ENCODE measurements around the gene NLN. TPM values are rescaled to one million over a fixed set of nuclear protein-coding genes. Genes with fewer than 3 reads are reported as not detected.

NLN gene
- total and polyA plus RNA-seq, 4 donors = 13.4 to 26.4 (median 19.1) TPM

- no peak overlapping the region for H3K9ac ChIP-seq (ENCODE audit: low read depth in 1 of 2, low read length in 2 of 2)
- no peak for DNase-seq (ENCODE audit: low spot score)
These were observed 22.7 kb upstream of the NLN start for GRCh38 chr5:65699338-65699737.

GRCh38 chr5:65702036-65702435, 20.0 kb upstream of the NLN start:
- H3K27me3 ChIP-seq (ENCODE audit: control insufficient read depth in 4 of 4, insufficient read depth in 4 of 4, low read length in 3 of 4) = no peaks in the 10 kb centered on the region
- no peak for DNase-seq (ENCODE audit: low spot score)
- no peaks in the 10 kb centered on the region for H3K9me3 ChIP-seq (ENCODE audit: control insufficient read depth in 4 of 4, low read length in 3 of 4)
- 82% methylated on average over 3 of the region's 3 CpGs for WGBS
- H3K27ac ChIP-seq (ENCODE audit: low read depth in 1 of 2, low read length in 2 of 2) = no peak overlapping the region
- H3K4me3 ChIP-seq (ENCODE audit: low read depth in 1 of 3, low read length in 3 of 3) = no peak overlapping the region
- H3K9ac ChIP-seq (ENCODE audit: low read depth in 1 of 2, low read length in 2 of 2) = no peak overlapping the region
- peak; percentile 10 to 65 for TF ChIP-seq HNF4A (conservative IDR thresholded peaks at IDR 0.05)
- TF ChIP-seq FOXA1 (IDR thresholded peaks at IDR 0.05) = no peak
- peaks cover 0 to 2% (median 0%) of the 10 kb centered on the region in 4 donors for H3K36me3 ChIP-seq (ENCODE audit: control insufficient read depth in 4 of 4, insufficient read depth in 3 of 4, low read depth in 1 of 4, low read length in 3 of 4)
- H3K4me1 ChIP-seq (ENCODE audit: control insufficient read depth in 4 of 4, insufficient read depth in 4 of 4, low read length in 3 of 4) = no peaks in the 10 kb centered on the region

More at GRCh38 chr5:65699338-65699737, 22.7 kb upstream of the NLN start:
- peaks cover 0 to 2% (median under 1%) of the 10 kb centered on the region in 4 donors for H3K36me3 ChIP-seq (ENCODE audit: control insufficient read depth in 4 of 4, insufficient read depth in 3 of 4, low read depth in 1 of 4, low read length in 3 of 4)
- H3K9me3 ChIP-seq (ENCODE audit: control insufficient read depth in 4 of 4, low read length in 3 of 4) = no peaks in the 10 kb centered on the region
- 95% methylated on average over 4 of the region's 4 CpGs for WGBS
- no peaks in the 10 kb centered on the region for H3K4me1 ChIP-seq (ENCODE audit: control insufficient read depth in 4 of 4, insufficient read depth in 4 of 4, low read length in 3 of 4)
- H3K4me3 ChIP-seq (ENCODE audit: low read depth in 1 of 3, low read length in 3 of 3) = no peak overlapping the region
- H3K27ac ChIP-seq (ENCODE audit: low read depth in 1 of 2, low read length in 2 of 2) = no peak overlapping the region
- no peak for TF ChIP-seq FOXA2 (IDR thresholded peaks at IDR 0.05)
- TF ChIP-seq YY1 (IDR thresholded peaks at IDR 0.05) = no peak
- no peak for TF ChIP-seq CTCF (IDR thresholded peaks at IDR 0.05; ENCODE audit: low read depth, low read length, missing input control)
- no peak for TF ChIP-seq JUND (IDR thresholded peaks at IDR 0.05)
- no peak for TF ChIP-seq GABPA (IDR thresholded peaks at IDR 0.05 in 1 of 2, conservative IDR thresholded peaks at IDR 0.05 in 1 of 2)
- TF ChIP-seq HNF4G (IDR thresholded peaks at IDR 0.05) = no peak
- no peak for TF ChIP-seq ZBTB33 (IDR thresholded peaks at IDR 0.05)
- TF ChIP-seq FOXA1 (IDR thresholded peaks at IDR 0.05) = no peak
- no peaks in the 10 kb centered on the region for H3K27me3 ChIP-seq (ENCODE audit: control insufficient read depth in 4 of 4, insufficient read depth in 4 of 4, low read length in 3 of 4)

GRCh38 chr5:65704621-65705239, 17.3 kb upstream of the NLN start:
- no peaks in the 10 kb centered on the region for H3K27me3 ChIP-seq (ENCODE audit: control insufficient read depth in 4 of 4, insufficient read depth in 4 of 4, low read length in 3 of 4)
- TF ChIP-seq HNF4G (IDR thresholded peaks at IDR 0.05) (no peak), YY1 (IDR thresholded peaks at IDR 0.05) (no peak), FOXA1 (IDR thresholded peaks at IDR 0.05) (no peak), SP1 (IDR thresholded peaks at IDR 0.05) (no peak), ATF3 (IDR thresholded peaks at IDR 0.05) (no peak), TAF1 (conservative IDR thresholded peaks at IDR 0.05) (no peak), MAX (IDR thresholded peaks at IDR 0.05) (no peak), RAD21 (IDR thresholded peaks at IDR 0.05) (no peak), EGR1 (IDR thresholded peaks at IDR 0.05; ENCODE audit: low read depth in 2 of 2) (no peak)
- H3K27ac ChIP-seq (ENCODE audit: low read depth in 1 of 2, low read length in 2 of 2) = no peak overlapping the region
- 89% methylated on average over 2 of the region's 2 CpGs for WGBS
- no peak for DNase-seq (ENCODE audit: low spot score)
- no peak overlapping the region for H3K9ac ChIP-seq (ENCODE audit: low read depth in 1 of 2, low read length in 2 of 2)
- no peaks in the 10 kb centered on the region for H3K9me3 ChIP-seq (ENCODE audit: control insufficient read depth in 4 of 4, low read length in 3 of 4)
- no peak overlapping the region for H3K4me3 ChIP-seq (ENCODE audit: low read depth in 1 of 3, low read length in 3 of 3)
- H3K4me1 ChIP-seq (ENCODE audit: control insufficient read depth in 4 of 4, insufficient read depth in 4 of 4, low read length in 3 of 4) = no peaks in the 10 kb centered on the region
- H3K36me3 ChIP-seq (ENCODE audit: control insufficient read depth in 4 of 4, insufficient read depth in 3 of 4, low read depth in 1 of 4, low read length in 3 of 4) = peaks cover 0 to 2% (median 0%) of the 10 kb centered on the region in 4 donors

All from liver (tissue), 9 donors.